MCF 10A (cell line): ENCODE data around the gene RIPOR3. TPM values are rescaled to one million over a fixed set of nuclear protein-coding genes. Genes with fewer than 3 reads are reported as not detected.
A peak's percentile ranks its signal among the peaks of the same experiment; 100 is the strongest.

Experiments used
- BruUV-seq: library from RNA; stranded (reverse); fragments of 400-500 nt; replicated peaks from 2 replicates; lab custom pipeline; 2021; lab: Mats Ljungman, UMichigan
- CTCF ChIA-PET: fragments of 300-600 bp; sonication (Branson Sonifier 250); formaldehyde crosslinking; extraction: SDS; loops from one replicate; lab custom pipeline; 2021; ENCODE audit warnings: antibody characterized with exemption, inconsistent platforms; lab: Yijun Ruan, JAX
- POLR2A ChIA-PET: fragments of 300-600, 350-650 bp; sonication (Branson Sonifier 250); formaldehyde crosslinking; extraction: SDS; loops from one replicate; lab custom pipeline; 2020; ENCODE audit warnings: antibody characterized with exemption, inconsistent platforms; lab: Yijun Ruan, JAX
- DNase-seq: peaks from one replicate; pipeline ENCODE4 v3.0.0-alpha.2; 2018; ENCODE audit not compliant: unreplicated experiment
- H3K27ac Mint-ChIP-seq: one replicate; pipeline ENCODE4 v1.8.0; 2022; ENCODE audit warnings: mild to moderate bottlenecking, low read depth, mixed read lengths; ENCODE audit not compliant: unreplicated experiment
- H3K27me3 Mint-ChIP-seq: one replicate; pipeline ENCODE4 v1.8.0; 2022; ENCODE audit warnings: mixed read lengths; ENCODE audit not compliant: insufficient read depth, unreplicated experiment
- H3K36me3 Mint-ChIP-seq: one replicate; pipeline ENCODE4 v1.8.0; 2022; ENCODE audit warnings: mild to moderate bottlenecking, moderate library complexity, mixed read lengths; ENCODE audit not compliant: insufficient read depth, unreplicated experiment
- H3K4me1 Mint-ChIP-seq: one replicate; pipeline ENCODE4 v1.8.0; 2022; ENCODE audit warnings: mixed read lengths; ENCODE audit not compliant: insufficient read depth, unreplicated experiment
- H3K4me3 Mint-ChIP-seq: one replicate; pipeline ENCODE4 v1.8.0; 2022; ENCODE audit warnings: mild to moderate bottlenecking, moderate library complexity, mixed read lengths; ENCODE audit not compliant: unreplicated experiment
- H3K9me3 Mint-ChIP-seq: one replicate; pipeline ENCODE4 v1.8.0; 2022; ENCODE audit warnings: mixed read lengths; ENCODE audit not compliant: unreplicated experiment
- CTCF ChIP-seq: fragments of 200-600 bp; IDR thresholded peaks from one replicate; pipeline ENCODE4 v1.8.0; 2022; ENCODE audit warnings: antibody characterized with exemption, mild to moderate bottlenecking; ENCODE audit not compliant: unreplicated experiment
- intact Hi-C: fragments of 100-400 bp; cut with micrococcal nuclease; formaldehyde crosslinking; loops from 2 replicates; pipeline ENCODE4 v1.14.1; 2022
- total RNA-seq: library from RNA; stranded (reverse); gene quantifications from 2 replicates; pipeline ENCODE4 v1.2.3, GENCODE V29; 2022

Gene RIPOR3
- total RNA-seq, 1 experiment from 2014 or later, result not detected

- Mint-ChIP-seq H3K4me3 (no peak overlapping the region), H3K27ac (no peak overlapping the region), H3K36me3 (peaks cover 95% of the 10 kb centered on the region), H3K27me3 (no peaks in the 10 kb centered on the region), H3K4me1 (no peaks in the 10 kb centered on the region), H3K9me3 (no peaks in the 10 kb centered on the region)
- intact Hi-C loops, result no loop called here
- POLR2A ChIA-PET, result interaction anchor here (0.7 to 1.8 kb wide), 5 partner anchors 8 to 209 kb away, joined by 3 to 9 read pairs (median 4); no protein-coding TSS in a partner anchor
- CTCF ChIA-PET, result interaction anchor here (0.6 to 2.5 kb wide), 27 partner anchors 9 to 451 kb away, joined by 3 to 12 read pairs (median 4); no protein-coding TSS in a partner anchor
- no peak for DNase-seq
- no TSS peak for BruUV-seq
- TF ChIP-seq CTCF, result no peak
Measured at GRCh38 chr20:50579511-50579910, 111.8 kb downstream of the RIPOR3 start.

GRCh38 chr20:50578778-50579165 lies 112.6 kb downstream of the RIPOR3 start:
- intact Hi-C loops, result no loop called here
- ChIA-PET POLR2A (interaction anchor here (0.8 to 1.8 kb wide), 4 partner anchors 9 to 114 kb away, joined by 3 to 9 read pairs (median 4); no protein-coding TSS in a partner anchor), CTCF (interaction anchor here (0.6 to 6.0 kb wide), 17 partner anchors 8 to 395 kb away, joined by 3 to 36 read pairs (median 4); no protein-coding TSS in a partner anchor)
- no peak for TF ChIP-seq CTCF
- Mint-ChIP-seq H3K27me3 (no peaks in the 10 kb centered on the region), H3K27ac (no peak overlapping the region), H3K4me1 (no peaks in the 10 kb centered on the region), H3K36me3 (peaks cover 95% of the 10 kb centered on the region), H3K9me3 (no peaks in the 10 kb centered on the region), H3K4me3 (no peak overlapping the region)
- DNase-seq, result no peak
- no TSS peak for BruUV-seq

- ChIA-PET POLR2A (interaction anchor here (0.7 to 1.8 kb wide), 3 partner anchors 10 to 114 kb away, joined by 3 to 9 read pairs (median 3); no protein-coding TSS in a partner anchor), CTCF (interaction anchor here (0.6 to 6.0 kb wide), 12 partner anchors 7 to 395 kb away, joined by 3 to 40 read pairs (median 6); no protein-coding TSS in a partner anchor)
- TF ChIP-seq CTCF, result no peak
- DNase-seq, result no peak
- Mint-ChIP-seq H3K27me3 (no peaks in the 10 kb centered on the region), H3K9me3 (no peaks in the 10 kb centered on the region), H3K27ac (peak overlapping the region; percentile 59), H3K4me1 (peaks cover 3% of the 10 kb centered on the region), H3K4me3 (no peak overlapping the region), H3K36me3 (peaks cover 95% of the 10 kb centered on the region)
- no TSS peak for BruUV-seq
- intact Hi-C loops, result no loop called here
Measured at GRCh38 chr20:50578061-50578777, 113.1 kb downstream of the RIPOR3 start.
